Bronchial epithelial cell (primary cell): Measurements from ENCODE around the gene RAB28. TPM values are rescaled to one million over a fixed set of nuclear protein-coding genes. Genes with fewer than 3 reads are reported as not detected.

Experiments used
- DNase-seq: peaks from one replicate; pipeline ENCODE4 v3.0.0-alpha.2; 2010; ENCODE audit warnings: low read depth
- FAIRE-seq: peaks from 2 replicates; lab custom pipeline; 2011; peaks lifted over from hg19 to GRCh38; lab: Jason Lieb, UNC
- H3K27me3 ChIP-seq: 2 replicates; pipeline ENCODE4 v1.5.1; 2011; ENCODE audit warnings: low read length; ENCODE audit not compliant: control insufficient read depth, insufficient read depth
- H3K36me3 ChIP-seq: 2 replicates; pipeline ENCODE4 v1.5.1; 2011; ENCODE audit warnings: low read length; ENCODE audit not compliant: control insufficient read depth, insufficient read depth
- H3K4me3 ChIP-seq: 2 replicates; pipeline ENCODE4 v1.5.1; 2011; ENCODE audit warnings: mild to moderate bottlenecking, low read depth, low read length, control low read depth
- total RNA-seq: library from RNA; depleted of rRNA; stranded (reverse); fragments of >200 nt; gene quantifications from 2 replicates; pipeline ENCODE4 v1.2.1, GENCODE V29; 2014
- TF ChIP-seq, protein P1 (sequence below): IDR thresholded peaks from 2 replicates; pipeline ENCODE4 v1.5.1; 2011; ENCODE audit warnings: mild to moderate bottlenecking, moderate library complexity, low read length, control low read depth, inconsistent platforms; ENCODE audit not compliant: insufficient read depth, severe bottlenecking

The RAB28 gene
- total RNA-seq, 1 donor from 2014 or later, result 14.0 TPM

- DNase-seq (peak; percentile 41), FAIRE-seq (no peak)
- H3K36me3 ChIP-seq, result no peaks in the 10 kb centered on the region
- no peak overlapping the region for H3K4me3 ChIP-seq
- no peaks in the 10 kb centered on the region for H3K27me3 ChIP-seq
- TF ChIP-seq, protein P1, sequence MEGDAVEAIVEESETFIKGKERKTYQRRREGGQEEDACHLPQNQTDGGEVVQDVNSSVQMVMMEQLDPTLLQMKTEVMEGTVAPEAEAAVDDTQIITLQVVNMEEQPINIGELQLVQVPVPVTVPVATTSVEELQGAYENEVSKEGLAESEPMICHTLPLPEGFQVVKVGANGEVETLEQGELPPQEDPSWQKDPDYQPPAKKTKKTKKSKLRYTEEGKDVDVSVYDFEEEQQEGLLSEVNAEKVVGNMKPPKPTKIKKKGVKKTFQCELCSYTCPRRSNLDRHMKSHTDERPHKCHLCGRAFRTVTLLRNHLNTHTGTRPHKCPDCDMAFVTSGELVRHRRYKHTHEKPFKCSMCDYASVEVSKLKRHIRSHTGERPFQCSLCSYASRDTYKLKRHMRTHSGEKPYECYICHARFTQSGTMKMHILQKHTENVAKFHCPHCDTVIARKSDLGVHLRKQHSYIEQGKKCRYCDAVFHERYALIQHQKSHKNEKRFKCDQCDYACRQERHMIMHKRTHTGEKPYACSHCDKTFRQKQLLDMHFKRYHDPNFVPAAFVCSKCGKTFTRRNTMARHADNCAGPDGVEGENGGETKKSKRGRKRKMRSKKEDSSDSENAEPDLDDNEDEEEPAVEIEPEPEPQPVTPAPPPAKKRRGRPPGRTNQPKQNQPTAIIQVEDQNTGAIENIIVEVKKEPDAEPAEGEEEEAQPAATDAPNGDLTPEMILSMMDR, result no peak
Observed at GRCh38 chr4:13328591-13328990, 155.5 kb downstream of the RAB28 start.

DNA sequence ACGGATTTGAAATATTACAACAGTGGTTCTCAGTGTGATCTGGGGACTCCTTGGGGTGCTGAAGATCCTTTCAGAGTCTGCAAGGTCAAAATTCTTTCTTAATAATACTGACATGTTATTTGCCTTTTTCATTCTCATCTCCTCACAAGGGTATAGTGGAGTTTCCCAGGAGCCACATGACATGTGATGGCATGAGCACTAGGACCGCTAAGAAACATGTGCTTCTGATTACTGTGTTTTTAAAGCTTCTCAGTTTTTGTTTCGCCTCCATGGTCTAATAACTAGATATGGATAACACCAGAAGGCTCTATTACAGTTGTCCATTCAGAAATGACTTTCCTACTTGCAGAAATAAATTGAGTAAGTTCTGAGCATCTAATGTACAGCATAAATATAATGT, 156.1 kb downstream of the RAB28 start:
- no peaks in the 10 kb centered on the region for H3K27me3 ChIP-seq
- FAIRE-seq (no peak), DNase-seq (no peak)
- no peak overlapping the region for H3K4me3 ChIP-seq
- TF ChIP-seq, protein P1, result no peak
- no peaks in the 10 kb centered on the region for H3K36me3 ChIP-seq

DNA sequence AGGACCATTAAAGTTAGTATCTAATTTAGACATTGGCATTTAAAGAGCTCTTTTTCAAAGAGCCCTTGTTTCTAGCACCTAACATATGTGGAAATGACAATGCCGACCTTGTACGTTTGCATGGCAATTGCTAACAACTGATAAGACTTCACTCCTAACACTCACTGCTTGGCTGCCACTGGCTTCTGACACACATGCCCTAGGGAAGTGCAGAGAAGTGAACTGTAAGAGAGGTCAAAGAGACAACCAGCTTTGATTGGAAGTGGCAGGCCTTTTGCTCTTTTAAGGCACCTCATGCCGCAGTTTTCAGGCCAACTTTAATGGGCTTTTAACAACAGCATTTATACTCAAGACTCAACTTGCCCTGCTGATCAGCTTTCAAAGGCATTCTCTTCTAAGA, 158.4 kb downstream of the RAB28 start:
- FAIRE-seq (no peak), DNase-seq (peak; percentile 41)
- Histone ChIP-seq H3K27me3 (no peaks in the 10 kb centered on the region), H3K36me3 (no peaks in the 10 kb centered on the region), H3K4me3 (no peak overlapping the region)
- TF ChIP-seq, protein P1, result no peak

DNA sequence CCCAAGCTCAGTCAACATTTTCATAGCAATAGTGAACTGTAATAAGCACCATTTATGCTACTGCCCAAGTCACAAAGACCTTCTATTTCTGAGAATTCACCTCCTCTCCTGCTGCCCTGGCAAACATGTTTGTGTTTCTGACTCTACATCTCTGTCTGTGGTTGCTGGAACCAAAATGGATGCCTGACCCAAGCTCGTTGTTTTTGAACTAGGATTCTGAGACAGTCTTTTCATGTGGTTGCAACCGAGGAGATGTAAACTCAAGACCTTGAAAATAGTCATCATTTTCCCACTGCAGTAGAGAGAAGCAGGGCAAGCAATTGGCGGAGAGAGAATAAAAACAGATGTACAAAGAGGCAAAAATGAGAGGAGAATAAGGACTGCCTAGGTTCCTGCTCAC, 160.2 kb downstream of the RAB28 start:
- Histone ChIP-seq H3K36me3 (no peaks in the 10 kb centered on the region), H3K27me3 (no peaks in the 10 kb centered on the region), H3K4me3 (no peak overlapping the region)
- TF ChIP-seq, protein P1, result no peak
- DNase-seq, result no peak
- FAIRE-seq, result no peak

DNA sequence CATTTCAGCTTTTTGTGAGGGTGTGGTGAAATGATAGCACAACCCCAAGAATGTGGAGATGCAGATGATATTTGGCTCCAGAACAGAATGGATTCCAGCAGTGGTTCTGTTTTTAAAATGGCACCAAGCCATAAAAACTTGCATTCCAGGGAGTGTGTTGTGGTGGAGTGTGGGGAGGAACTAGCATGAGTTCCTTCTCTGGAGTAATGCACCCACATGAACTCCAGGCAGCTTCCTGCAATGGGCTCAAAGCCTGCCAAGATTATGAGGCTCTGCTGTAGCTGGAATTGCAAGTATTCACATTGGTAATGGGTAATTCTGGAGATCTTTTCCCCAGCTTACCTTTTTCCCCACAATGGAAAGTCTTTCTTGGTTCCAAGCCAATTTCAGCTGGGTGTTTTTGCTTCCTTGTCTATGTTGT, 161.4 kb downstream of the RAB28 start:
- peak; percentile 8 for DNase-seq
- Histone ChIP-seq H3K4me3 (no peak overlapping the region), H3K36me3 (no peaks in the 10 kb centered on the region), H3K27me3 (no peaks in the 10 kb centered on the region)
- no peak for FAIRE-seq
- TF ChIP-seq, protein P1, result no peak

Other genes with a start within 250 kb of the RAB28 start
- gene NKX3-2, start 60.2 kb upstream of the RAB28 start, total RNA-seq, result under 0.01 TPM in 1 of 2 replicates, not detected in the other
- gene BOD1L1, start 143.4 kb upstream of the RAB28 start, total RNA-seq, result 18.4 and 29.1 TPM in 2 replicates